HG03066 (cell line): Measurements from ENCODE around the gene UBALD2.

Experiments used
- ATAC-seq: cut with Tn5 transposase; IDR thresholded peaks from one replicate; pipeline ENCODE4 v1.9.1; 2021; ENCODE audit warnings: low read depth; ENCODE audit not compliant: unreplicated experiment

Gene UBALD2

GRCh38 chr17:76307966-76308338 lies 42.8 kb downstream of the UBALD2 start, which contains the start of gene QRICH2:
Gene QRICH2, minus strand, starts transcription at chr17:76308276. Its CDS starts 278 bp downstream, at chr17:76307998.
- ATAC-seq: no peak

DNA sequence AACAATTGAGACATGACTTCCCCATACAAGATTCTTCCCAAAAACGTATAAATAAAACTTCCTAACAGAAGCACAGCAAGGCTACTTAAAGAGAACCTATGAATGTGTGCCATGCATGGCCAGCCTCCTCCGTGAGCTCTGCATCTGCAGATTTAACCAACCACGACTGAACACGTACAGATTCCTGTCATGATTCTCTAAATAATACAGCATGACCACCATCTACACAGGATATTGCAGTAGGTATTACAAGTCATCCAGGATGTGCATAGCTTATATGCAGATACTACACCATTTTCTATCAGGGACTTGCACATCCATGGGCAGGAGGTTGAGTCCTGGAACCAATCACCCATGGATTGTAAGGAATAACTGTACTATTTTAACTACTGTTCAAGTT lies 44.3 kb downstream of the UBALD2 start:
- ATAC-seq: no peak

DNA sequence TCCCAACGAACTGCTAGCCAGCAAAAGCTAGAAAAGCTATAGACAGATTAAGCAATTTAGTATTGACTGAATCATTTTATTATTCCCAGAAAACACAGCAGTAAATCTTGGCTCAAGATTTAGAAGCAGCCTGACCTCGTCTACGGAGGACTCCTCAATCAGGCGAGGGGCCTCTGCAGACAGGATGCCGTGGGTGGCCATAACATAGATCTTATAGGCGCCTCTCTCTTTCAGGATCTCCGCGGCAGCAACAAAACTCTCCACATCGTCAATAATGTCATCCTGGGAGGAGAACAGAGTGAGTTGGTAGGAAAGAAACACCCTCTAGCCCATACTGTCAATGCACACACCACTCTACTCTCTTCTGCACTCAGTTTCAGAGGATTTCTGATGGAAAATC lies 47.6 kb downstream of the UBALD2 start:
- ATAC-seq: no peak

- ATAC-seq: no peak
These were observed 49.5 kb downstream of the UBALD2 start for GRCh38 chr17:76314392-76315227.

DNA sequence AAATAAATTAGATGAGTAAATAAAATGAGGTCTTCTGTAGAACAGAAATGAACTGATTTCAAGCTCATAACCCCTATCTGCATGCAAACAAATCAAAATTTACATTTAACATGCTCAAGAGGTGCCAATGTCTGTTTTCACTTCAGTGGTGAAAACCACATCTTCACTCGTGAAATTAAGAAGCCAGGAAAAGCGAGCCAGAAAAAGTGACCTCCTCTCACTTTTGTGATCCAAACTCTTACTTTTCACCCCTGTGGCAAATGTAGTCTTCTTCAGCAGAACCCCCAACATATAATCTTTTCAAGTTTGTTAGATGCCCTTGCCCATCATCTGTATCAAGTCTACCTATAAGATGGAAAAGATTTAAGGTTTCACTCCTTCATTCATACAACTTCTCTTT lies 52.4 kb downstream of the UBALD2 start:
- ATAC-seq: no peak

- no peak for ATAC-seq
These were observed 53.4 kb downstream of the UBALD2 start for GRCh38 chr17:76318586-76318985.
